ENCODE data around the gene DDO. TPM values are rescaled to one million over a fixed set of nuclear protein-coding genes. Genes with fewer than 3 reads are reported as not detected.

The DDO gene
- total and polyA plus RNA-seq, 2 of the 4 experiments (the other 2 are of a cell fraction) = 0.15 to 0.18 TPM

DNA sequence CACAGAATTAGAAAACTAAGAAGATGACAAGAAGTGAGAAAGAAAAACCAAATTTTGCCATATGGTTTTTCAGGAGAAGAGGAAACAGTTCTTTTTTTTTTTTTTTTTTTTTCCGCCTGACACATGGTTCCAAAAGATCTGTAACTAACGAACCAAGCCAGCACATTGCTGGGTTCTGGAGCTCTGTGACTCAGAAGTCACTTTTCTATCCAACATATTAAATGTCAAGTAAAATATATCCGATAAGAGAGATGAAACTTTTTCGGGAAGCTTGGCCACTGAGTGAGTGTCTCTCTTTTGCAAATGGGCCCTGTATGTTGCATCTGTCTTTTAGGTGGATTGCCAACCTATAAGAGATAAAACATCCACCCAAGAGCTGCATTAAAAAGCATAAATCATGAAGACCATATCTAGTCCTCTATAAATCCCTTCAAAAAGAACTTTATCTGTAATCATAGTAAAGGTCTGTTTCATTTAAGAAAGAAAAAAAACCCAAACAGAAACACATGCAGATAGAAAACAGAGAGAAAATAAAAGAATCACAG lies 61.8 kb downstream of the DDO start:
- H4K5ac ChIP-seq (ENCODE audit: low read depth, low read length) = no peak overlapping the region
- H3K36me3 ChIP-seq (ENCODE audit: control insufficient read depth, insufficient read depth, low read length) = no peaks in the 10 kb centered on the region
- ChIA-PET POLR2A (ENCODE audit: unreplicated experiment) (no interaction called here), CTCF (interaction anchor here (0.8 to 1.5 kb wide), 4 partner anchors 12 to 66 kb away, joined by 3 to 7 read pairs (median 4); no protein-coding TSS in a partner anchor)
- H3K27ac ChIP-seq (ENCODE audit: insufficient read depth, low read length) = no peak overlapping the region
- DNase-seq (no peak), ATAC-seq (ENCODE audit: low read depth) (no peak)
- H3K4ac ChIP-seq (ENCODE audit: low read depth, low read length) = no peak overlapping the region
- no peak overlapping the region for H2BK120ac ChIP-seq (ENCODE audit: low read depth, low read length)
- no TSS peak for BruUV-seq (replicated peaks)
- in situ Hi-C loops (cut with MboI; ENCODE audit: low sequenced_read_pairs) = no loop called here
- no peak for TF ChIP-seq BHLHE40 (IDR thresholded peaks at IDR 0.05; ENCODE audit: low read depth, low read length)
- no peak for TF ChIP-seq RAD21 (IDR thresholded peaks at IDR 0.05; ENCODE audit: low read length)
- no peak for TF ChIP-seq MAFK (IDR thresholded peaks at IDR 0.05; ENCODE audit: low read depth, low read length)
- TF ChIP-seq FOS (IDR thresholded peaks at IDR 0.05; ENCODE audit: low read depth, low read length) = no peak
- TF ChIP-seq RCOR1 (IDR thresholded peaks at IDR 0.05; ENCODE audit: insufficient replicate concordance, low read length) = no peak
- TF ChIP-seq MXI1 (IDR thresholded peaks at IDR 0.05; ENCODE audit: borderline replicate concordance, low read depth, low read length) = no peak
- TF ChIP-seq, protein P1, sequence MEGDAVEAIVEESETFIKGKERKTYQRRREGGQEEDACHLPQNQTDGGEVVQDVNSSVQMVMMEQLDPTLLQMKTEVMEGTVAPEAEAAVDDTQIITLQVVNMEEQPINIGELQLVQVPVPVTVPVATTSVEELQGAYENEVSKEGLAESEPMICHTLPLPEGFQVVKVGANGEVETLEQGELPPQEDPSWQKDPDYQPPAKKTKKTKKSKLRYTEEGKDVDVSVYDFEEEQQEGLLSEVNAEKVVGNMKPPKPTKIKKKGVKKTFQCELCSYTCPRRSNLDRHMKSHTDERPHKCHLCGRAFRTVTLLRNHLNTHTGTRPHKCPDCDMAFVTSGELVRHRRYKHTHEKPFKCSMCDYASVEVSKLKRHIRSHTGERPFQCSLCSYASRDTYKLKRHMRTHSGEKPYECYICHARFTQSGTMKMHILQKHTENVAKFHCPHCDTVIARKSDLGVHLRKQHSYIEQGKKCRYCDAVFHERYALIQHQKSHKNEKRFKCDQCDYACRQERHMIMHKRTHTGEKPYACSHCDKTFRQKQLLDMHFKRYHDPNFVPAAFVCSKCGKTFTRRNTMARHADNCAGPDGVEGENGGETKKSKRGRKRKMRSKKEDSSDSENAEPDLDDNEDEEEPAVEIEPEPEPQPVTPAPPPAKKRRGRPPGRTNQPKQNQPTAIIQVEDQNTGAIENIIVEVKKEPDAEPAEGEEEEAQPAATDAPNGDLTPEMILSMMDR (conservative IDR thresholded peaks at IDR 0.05; ENCODE audit: low read depth, low read length) = no peak
- no peak for TF ChIP-seq MAZ (IDR thresholded peaks at IDR 0.05; ENCODE audit: borderline replicate concordance, low read depth, low read length)
- no peak for TF ChIP-seq NFE2L2 (IDR thresholded peaks at IDR 0.05; ENCODE audit: low read depth, low read length)
- TF ChIP-seq, protein P2, sequence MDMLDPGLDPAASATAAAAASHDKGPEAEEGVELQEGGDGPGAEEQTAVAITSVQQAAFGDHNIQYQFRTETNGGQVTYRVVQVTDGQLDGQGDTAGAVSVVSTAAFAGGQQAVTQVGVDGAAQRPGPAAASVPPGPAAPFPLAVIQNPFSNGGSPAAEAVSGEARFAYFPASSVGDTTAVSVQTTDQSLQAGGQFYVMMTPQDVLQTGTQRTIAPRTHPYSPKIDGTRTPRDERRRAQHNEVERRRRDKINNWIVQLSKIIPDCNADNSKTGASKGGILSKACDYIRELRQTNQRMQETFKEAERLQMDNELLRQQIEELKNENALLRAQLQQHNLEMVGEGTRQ (IDR thresholded peaks at IDR 0.05; ENCODE audit: low read depth, low read length) = no peak
- no peak for TF ChIP-seq POLR2A (IDR thresholded peaks at IDR 0.05; ENCODE audit: low read depth, low read length)
- no peak for TF ChIP-seq RFX5 (IDR thresholded peaks at IDR 0.05; ENCODE audit: low read depth, low read length)
- TF ChIP-seq, protein P3, sequence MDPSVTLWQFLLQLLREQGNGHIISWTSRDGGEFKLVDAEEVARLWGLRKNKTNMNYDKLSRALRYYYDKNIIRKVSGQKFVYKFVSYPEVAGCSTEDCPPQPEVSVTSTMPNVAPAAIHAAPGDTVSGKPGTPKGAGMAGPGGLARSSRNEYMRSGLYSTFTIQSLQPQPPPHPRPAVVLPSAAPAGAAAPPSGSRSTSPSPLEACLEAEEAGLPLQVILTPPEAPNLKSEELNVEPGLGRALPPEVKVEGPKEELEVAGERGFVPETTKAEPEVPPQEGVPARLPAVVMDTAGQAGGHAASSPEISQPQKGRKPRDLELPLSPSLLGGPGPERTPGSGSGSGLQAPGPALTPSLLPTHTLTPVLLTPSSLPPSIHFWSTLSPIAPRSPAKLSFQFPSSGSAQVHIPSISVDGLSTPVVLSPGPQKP (IDR thresholded peaks at IDR 0.05; ENCODE audit: borderline replicate concordance, low read depth, low read length) = no peak
- no peak for TF ChIP-seq CEBPB (IDR thresholded peaks at IDR 0.05; ENCODE audit: low read depth, low read length)
- no peak for TF ChIP-seq SMC3 (IDR thresholded peaks at IDR 0.05; ENCODE audit: low read depth, low read length)
- no peaks in the 10 kb centered on the region for H3K9me3 ChIP-seq (ENCODE audit: control insufficient read depth, insufficient read depth, low read length)
- no peaks in the 10 kb centered on the region for H3K79me1 ChIP-seq (ENCODE audit: low read depth in 1 of 2, low read length in 2 of 2)
- H4K20me1 ChIP-seq (ENCODE audit: insufficient read depth, low read length) = no peaks in the 10 kb centered on the region
- H2BK20ac ChIP-seq (ENCODE audit: low read depth, low read length) = no peak overlapping the region
- no peak overlapping the region for H4K8ac ChIP-seq (ENCODE audit: low read depth in 2 of 2, low read length in 2 of 2)
- H3K4me2 ChIP-seq (ENCODE audit: low read depth, low read length) = no peak overlapping the region
- H3K9me1 ChIP-seq (ENCODE audit: insufficient read depth, low read length) = no peaks in the 10 kb centered on the region
- H3K27me3 ChIP-seq (ENCODE audit: control insufficient read depth, insufficient read depth, low read length) = peaks cover 27% of the 10 kb centered on the region
- dilution Hi-C loops (cut with HindIII; ENCODE audit: low sequenced_read_pairs, unreplicated experiment) = no loop called here
- no peak overlapping the region for H2BK5ac ChIP-seq (ENCODE audit: low read depth, low read length, poor library complexity, severe bottlenecking)
- H3K18ac ChIP-seq (ENCODE audit: low read depth, low read length) = no peak overlapping the region
- no peak overlapping the region for H2AK9ac ChIP-seq (replicated peaks; ENCODE audit: low read depth, low read length, poor library complexity)
- intact Hi-C loops (cut with micrococcal nuclease) = no loop called here
- H2BK15ac ChIP-seq (ENCODE audit: low read depth, low read length) = no peak overlapping the region
- no peak overlapping the region for H4K91ac ChIP-seq (ENCODE audit: insufficient read depth, low read depth, low read length)
- no peak overlapping the region for H2AFZ ChIP-seq (replicated peaks; ENCODE audit: low read length, poor library complexity)
- no peak overlapping the region for H3K56ac ChIP-seq (ENCODE audit: extremely low read depth, insufficient read depth, low read length)
- no peak overlapping the region for H2AK5ac ChIP-seq (ENCODE audit: low read depth, low read length)
- H3K4me3 ChIP-seq (ENCODE audit: insufficient read depth, low read depth, low read length) = no peak overlapping the region
- no peak overlapping the region for H3K23ac ChIP-seq (ENCODE audit: low read depth, low read length)
- H3K14ac ChIP-seq (replicated peaks; ENCODE audit: low read depth, low read length) = no peak overlapping the region
- H3K9ac ChIP-seq (ENCODE audit: low read depth, low read length) = no peak overlapping the region
- no peaks in the 10 kb centered on the region for H3K4me1 ChIP-seq (ENCODE audit: control insufficient read depth, insufficient read depth, low read length)
- WGBS, 2 experiments (ENCODE audit: extremely low coverage in 2 of 2, insufficient read length in 1 of 2) = no CpG with 5 or more reads among the region's 4 CpGs
